ENCODE results near the gene CD300LD.
"Not testable (repeated sequence)": the region's sequence is repeated elsewhere in the genome, so short reads cannot be mapped to it uniquely, and the experiment has no call there.

The CD300LD gene

DNA sequence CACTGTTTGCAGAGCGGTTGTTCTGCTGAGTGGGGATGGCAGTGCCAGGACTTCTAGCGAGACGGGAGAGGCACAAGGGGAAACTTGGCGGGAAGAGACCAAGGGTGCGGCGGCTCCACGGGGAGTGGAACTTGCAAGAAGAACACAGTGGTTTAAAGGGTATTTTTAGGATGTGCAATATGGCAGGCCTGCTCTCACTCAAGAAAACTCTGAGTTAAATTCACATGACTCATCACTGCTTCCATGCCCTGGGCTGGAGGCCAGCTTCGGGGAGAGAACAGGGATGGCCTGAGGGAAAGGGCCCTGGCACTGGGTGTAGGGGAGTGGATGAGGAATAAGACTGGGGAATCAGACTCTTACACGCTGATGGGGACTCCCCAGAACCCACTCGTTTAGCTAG is 13.3 kb upstream of the CD300LD start:
- DNase-seq: no peak

DNA sequence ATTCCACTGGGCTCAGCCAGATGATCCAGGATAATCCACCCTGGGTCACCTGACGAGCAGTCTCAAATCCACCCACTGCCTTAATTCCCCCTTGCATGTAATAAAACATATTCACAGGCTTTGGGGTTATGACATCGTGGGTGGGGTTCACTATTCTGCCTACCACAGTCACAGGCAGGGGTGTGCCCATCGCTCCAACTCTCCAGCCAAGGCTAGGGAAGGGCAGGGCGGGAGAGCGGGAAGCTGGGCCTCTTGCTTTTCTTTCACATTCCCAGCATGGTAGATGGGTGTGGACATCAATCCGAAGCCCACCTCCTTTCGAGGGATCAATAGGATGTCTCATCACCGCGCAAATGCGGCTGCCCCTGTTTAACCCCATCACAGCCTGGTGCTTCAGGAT is 12.7 kb upstream of the CD300LD start:
- no peak for DNase-seq

DNA sequence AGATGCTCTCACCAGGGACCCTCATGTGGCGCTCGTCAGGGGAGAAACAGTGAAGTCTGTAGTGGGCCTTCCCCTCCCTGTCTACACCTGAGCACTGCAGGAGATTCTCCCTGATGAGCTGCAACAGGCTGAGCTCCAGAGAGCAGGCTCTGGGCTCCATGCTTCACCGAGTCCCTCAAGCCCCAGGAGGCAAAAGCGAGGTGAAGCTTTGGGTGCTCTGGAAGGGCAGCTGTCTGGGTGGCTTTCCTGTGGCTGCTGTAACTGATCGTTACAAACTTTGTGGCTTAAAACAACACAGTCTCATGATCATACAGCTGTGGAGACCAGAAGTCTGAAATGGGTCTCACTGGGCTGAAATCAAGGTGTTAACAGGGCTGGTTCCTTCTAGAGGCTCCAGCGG is 12.1 kb upstream of the CD300LD start:
- no peak for DNase-seq

DNA sequence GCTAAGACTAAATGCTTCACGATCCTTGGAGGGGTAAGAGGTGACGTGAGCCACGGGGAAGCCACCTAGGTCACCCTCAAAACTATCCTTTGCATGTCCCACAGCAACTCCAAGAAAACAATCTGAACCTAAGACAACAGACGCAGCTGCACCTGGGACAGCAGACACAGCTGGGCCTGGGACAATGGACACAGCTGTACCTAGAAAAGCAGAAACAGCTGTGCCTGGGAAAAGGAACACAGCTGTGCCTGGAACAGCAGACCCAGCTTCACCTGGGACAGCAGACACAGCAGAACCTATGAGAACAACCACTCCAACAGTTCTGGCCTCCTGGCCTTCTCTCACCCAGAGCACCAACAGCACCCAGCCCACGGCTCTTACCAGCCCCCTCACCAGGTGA is 11.7 kb upstream of the CD300LD start:
- no peak for DNase-seq

DNA sequence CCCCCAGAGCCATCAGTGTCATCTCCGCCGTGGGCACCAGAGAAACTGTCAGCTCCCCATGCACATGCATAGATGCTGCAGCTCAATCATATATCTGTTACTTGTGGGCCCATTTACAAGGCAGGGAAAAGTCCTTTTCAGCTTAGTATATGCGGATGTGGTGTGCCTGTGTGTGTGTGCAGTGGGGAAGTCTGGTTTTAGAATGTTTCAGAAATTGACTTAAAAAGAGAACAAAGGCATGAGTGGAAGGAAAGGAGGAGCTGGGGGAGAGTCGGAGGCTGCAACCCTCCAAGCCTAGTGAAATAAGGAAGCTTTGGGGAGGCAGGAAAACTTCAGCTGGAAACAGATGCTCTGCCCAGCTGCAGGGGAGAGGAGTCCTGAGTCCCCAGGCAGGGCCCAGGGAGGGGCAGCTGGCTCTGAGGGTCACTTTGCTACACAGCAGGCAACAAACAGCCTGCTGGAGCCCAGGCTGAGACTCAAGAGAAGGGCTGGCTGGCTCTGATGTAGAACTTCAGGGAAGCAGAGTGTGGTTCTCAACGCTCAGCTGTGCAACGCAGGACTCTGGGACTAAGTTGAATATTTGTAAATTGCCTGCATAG is 11.1 kb upstream of the CD300LD start:
- DNase-seq: no peak

DNA sequence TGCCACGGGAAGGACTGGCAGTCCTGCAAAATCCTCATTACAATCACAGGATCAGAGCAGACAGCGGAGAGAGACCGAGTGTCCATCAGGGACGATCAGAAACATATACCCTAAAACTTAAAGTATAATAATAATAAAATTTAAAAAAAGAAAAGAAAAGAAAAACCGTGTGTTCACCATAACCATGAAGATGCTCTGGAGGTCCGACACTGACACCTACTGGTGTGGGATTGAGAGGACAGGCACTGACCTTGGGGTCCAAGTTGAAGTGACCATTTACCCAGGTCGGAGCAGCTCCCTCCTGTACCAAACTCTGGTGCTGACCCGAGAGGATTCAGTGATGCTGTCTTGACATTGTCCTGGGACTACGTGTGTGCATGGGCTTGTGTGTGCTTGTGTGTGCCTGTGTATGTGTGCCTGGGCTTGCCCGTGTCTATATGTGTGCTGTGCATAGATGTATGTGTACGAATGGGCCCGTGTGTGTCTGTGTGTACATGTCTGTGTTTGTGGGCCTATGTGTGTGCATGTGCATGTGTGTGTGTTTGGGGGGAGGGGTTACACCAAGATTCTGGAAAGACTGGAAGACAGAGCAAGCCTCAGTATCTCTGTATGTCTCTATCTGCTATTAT is 10.0 kb upstream of the CD300LD start:
- peak in 1 of 2 donors; percentile 18 for DNase-seq

DNA sequence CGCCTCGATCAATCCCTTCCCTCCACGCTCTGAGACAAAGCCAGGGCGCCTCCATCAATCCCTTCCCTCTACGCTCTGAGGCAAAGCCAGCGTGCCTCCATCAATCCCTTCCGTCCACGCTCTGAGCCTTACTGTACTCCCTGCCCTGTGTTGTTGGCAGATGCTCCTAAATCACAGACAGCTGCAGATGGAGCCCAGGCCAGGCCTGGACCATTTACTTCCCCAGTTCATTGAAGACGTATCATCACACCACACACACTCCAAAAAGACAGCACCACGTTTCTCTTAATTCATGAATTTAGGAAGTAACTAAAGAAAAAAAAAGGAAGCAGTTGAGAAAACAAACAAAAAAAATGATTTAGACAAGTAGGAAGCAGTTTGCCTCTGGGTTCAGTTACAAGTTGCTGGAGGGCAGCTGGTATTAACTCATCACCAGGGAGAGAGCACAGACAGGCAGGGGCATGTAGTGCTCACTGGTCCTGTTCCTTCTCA is 7.4 kb upstream of the CD300LD start:
- DNase-seq: no peak

DNA sequence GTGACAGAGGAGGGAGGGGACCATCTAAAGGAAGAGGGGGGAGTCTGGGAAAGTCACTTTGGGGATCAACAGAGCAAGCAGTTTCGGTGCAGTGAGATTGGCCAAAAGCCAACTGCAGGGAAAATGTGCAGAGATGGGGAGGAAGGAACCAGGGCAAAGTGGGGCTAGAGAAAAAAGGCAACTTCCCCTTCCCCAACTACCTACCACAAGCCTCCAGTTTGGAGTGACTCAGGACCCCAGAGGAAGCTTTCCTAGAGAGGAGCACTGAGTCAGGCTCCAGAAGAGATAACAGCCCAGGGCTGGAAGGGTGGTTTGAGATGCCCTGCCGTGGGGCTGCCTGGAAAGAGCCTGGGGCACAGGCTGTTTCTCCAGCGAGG is 6.9 kb upstream of the CD300LD start:
- DNase-seq: no peak

DNA sequence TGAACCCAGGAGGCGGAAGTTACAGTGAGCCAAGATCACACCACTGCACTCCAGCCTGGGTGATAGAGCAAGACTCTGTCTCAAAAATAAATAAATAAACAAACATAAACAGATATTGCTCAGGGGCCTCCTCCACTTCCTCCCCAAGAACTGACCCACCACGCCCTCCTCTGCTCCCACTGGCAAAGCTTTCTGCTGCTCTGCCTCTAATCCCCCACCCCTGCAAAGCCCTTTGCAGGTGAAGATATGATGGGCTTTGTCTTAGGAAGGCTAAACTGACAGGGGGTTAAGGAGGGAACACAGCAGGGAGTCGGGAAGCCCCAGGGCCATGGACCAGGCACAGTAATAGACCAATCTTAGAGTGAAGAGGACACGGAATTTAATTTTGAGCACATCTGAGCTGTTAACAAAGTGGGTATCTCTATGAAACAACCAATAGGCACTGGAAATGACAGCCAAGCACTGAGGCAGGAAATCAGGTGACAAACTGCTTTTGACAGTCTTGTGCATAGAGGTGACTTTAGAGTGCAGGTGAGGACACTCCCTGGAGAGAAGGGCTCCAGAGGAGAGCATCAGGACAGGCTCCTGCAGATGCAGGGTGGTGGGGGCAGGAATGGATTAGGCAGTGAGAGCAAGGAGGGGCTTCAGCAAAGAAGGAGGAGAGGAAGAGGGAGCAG is 6.4 kb upstream of the CD300LD start:
- no peak for DNase-seq

DNA sequence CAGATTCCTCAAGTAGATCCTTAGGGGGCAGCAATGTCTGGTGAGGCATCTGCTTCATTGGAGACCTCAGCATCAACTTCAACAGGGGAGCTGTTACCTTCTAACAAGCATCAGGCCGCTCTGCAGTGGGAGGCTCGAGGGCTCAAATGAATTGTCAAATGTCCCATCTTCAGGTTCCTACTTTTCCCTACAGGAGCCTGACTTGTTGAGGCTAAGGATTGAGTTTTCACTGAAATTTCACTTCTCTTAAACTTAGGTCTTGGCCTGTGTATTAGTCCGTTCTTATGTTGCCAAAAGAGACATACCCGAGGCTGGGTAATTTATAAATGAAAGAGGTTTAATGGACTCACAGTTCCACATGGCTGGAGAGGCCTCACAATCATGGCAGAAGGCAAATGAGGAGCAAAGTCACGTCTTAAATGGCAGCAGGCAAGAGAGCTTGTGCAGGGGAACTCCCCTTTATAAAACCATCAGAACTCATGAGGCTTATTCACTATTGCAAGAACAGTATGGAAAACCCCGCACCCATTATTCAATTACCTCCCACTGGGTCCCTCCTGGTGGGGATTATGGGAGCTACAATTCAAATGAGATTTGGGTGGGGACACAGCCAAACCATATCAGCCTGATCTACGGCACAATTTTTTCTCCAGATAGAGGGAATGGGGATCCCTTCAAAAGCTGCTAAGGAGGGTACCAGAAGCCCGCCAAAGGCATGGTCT is 5.1 kb upstream of the CD300LD start:
- no peak for DNase-seq

DNA sequence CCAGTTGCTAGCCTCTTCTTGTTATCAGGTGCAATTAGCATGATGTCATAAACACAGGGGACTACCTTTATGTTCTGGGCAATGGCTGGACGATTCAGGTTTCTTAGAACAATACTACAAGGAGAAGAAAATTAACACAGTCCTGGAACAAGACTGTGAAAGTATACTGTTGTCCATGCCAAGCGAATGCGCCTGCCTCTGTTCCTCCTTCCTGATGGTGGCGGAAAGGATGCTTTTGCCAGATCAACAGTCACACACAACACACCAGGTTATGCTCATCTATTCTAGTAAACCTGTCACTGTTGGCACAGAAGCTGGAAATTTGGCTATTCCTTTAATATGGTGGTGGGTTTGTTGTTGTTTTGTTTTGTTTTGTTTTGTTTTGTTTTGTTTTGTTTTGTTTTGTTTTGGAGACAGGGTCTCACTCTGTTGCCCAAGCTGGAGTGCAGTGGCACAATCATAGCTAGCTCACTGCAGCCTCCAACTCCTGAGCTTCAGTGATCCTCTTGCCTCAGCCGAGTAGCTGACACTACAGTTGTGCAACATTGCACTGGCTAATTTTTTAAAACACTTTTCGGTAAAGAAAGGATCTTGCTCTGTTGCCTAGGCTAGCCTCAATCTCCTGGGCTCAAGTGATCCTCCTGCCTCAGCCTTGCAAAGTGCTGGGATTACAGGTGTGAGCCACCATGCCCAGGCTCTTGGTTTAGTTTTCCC is 3.1 kb upstream of the CD300LD start:
- DNase-seq: no peak

DNA sequence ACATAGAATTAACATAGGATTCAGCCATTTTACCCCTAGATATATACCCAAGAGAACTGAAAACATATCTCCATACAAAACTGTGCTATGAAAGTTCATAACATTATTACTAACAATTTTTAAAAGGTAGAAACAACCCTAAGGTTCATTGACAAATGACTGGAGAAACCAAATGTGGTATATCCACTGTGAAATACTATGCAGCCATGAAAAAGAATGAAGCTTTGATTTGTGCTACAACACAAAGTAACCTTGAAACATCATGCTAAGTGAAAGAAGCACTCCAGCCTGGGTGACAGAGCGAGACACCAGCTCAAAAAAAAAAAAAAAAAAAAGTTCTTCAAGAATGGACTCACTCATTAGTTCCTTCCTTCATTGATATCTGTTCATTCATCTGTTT is 580 bp downstream of the CD300LD start:
- DNase-seq: no peak

DNA sequence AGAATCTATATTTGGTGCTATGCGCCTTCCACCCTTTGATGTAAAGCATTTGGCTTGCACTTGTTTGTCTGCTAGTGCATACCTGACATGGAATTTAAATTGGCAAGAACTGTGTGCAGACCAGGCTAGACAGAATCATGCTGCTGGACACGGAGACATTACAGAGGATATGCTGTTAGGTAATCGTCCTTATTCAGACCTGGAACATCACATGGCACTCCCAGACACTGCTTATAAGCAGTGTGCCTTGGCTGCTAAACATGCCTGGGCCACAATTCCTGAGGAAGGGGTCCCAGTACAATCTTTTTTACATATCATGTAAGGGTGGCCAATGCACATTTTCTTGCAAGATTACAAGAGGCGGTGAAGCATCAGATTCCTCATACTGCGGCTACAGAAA is 6.4 kb downstream of the CD300LD start:
- DNase-seq: no peak

DNA sequence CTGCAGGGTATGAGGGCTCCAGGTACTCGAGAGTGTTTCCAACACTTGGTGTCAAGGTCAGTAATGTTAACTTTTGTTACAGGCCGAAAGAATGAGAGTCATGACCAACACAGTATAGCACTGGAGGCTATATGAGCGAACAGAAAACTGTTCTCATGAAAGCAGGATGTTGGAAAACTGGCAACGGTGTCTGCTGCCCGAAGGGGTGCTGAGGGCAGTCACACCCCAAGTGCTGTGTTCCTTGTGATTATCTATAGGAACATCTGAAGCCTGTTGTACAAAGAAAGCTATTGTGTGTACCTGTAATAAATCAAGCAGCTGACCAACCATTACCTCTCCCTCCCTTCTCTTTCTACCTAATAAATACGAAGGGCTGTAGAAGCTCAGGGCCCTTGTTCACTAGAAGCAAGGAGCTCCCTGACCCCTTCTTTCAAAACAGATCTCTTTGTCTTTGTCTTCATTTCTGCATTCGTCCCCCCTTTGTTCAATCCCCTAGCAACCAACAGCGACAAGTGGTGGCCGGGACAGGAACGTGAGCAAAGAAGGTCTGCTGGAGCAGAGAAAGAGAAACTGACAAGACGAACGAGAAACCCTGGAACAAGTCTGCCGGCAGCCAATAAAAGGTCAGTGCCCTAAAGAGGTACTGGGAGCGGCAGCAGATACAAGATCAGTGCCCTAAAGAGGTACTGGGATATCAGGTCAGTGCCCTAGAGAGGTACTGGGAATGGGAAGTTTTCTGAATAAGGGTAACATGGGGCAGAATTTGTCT is 7.6 kb downstream of the CD300LD start:
- DNase-seq: no peak

DNA sequence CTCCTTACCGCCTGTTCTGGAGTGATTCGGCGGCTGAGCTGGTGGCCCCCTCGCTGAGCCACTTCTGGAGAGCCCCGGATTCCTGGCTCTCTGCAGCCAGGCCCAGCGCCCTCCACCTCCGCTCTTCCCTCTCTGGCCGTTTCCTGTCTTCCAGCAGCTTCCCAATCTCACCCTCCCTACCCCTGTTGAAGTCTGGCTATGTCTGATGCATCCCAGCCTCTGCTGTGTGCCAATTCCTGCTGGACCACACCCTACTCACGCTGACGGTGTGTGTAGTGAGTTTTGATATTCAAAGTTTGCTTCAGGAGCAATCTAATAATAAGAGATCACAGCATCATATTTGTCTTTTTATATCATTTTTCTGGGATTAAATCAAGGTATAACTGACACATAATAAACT is 9.4 kb downstream of the CD300LD start:
- DNase-seq: no peak

DNA sequence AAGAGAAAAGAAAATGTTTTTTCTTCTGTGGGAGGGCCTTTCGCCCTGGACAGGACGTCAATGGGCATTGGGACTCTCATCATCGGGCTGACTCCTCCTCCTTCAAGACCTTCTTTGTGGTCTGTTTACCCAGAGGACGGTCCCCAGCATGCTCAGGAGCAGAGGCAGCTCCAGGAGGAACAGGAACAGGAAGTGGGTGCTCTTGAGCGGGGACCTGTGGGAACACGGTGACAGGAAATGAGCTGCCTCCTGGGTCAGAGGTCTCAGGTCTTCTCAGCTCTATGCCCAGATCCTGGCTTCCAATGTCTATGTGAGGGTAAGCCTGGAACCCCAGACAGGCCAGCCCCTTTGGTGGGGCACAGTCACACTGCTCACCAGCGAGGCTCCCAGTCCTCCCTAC is 12.2 kb downstream of the CD300LD start:
- no peak for DNase-seq

DNA sequence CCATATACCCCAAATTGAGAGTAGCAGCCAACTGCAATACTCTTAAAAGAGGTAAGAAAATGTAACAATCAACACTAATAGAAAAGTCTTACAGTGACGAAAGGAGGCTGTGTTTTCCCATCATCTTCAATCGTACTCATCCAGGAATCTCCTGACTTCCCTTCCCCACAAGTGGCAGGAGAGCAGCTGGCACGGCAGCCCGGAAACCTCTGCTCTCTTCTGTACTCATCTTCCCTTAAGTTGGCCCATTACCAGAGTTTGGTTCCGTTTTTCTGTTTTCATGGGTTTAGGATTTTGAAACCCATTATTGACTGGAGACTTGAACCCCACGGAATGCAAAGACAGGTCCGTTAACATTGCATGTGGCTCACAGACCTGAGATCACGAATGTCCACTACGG is 13.1 kb downstream of the CD300LD start:
- DNase-seq: no peak

DNA sequence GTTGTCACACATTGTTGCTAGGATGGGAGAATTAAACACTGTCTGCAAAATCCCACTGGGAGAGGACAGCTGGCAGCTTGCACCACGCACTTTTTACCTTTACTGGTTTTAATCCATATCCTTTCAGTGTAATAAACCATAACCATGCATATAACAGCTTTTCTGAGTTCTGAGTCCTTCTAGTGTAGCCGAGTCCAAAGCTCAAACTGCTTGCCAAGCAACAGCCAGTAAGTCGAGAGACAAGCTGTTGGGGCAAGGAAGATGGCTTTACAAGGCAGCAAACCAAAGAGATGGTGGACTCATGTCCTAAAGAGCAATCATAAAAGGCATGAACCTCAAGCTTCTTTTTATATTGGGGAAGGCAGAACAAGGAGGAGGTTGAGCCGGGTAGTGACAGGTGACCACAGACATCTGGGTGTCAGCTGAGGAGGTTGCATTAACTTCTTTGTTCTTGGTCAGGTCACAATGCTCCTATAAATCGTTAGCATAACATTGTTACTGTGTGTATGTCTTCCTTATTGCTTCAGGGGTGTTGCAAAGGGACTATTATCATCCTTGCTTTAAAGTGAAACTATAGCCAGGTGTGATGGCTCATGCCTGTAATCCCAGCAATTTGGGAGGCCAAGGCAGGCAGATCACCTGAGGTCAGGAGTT is 17.5 kb downstream of the CD300LD start:
- no peak for DNase-seq

DNA sequence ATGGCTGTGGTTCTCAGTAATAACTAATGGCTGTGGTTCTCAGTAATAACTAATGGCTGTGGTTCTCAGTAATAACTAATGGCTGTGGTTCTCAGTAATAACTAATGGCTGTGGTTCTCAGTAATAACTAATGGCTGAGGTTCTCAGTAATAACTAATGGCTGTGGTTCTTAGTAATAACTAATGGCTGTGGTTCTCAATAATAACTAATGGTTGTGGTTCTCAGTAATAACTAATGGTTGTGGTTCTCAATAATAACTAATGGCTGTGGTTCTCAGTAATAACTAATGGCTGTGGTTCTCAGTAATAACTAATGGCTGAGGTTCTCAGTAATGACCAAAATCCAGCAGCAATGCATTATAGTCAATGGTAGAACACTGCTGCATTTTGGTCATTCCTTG is 18.4 kb downstream of the CD300LD start:
- not testable (repeated sequence) for DNase-seq

DNA sequence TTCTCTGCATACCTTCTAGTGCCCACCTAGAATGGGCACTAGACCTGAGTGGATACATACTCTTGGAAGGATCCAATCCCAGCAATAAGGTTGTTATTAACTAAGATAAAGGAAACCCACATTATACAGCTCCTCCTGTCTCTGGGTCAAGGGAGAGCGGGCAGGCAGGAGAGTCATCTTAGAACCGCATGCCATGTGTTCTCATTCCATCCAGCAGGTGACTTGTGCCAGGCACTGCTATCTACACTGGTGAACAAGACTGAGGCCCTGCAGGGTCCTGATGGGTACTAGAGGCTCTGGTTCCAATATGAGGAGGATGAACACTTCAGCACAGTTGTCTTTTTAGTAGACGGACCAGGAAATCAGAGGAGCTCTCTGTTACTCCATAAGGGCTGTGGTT is 18.9 kb downstream of the CD300LD start:
- no peak for DNase-seq

DNA sequence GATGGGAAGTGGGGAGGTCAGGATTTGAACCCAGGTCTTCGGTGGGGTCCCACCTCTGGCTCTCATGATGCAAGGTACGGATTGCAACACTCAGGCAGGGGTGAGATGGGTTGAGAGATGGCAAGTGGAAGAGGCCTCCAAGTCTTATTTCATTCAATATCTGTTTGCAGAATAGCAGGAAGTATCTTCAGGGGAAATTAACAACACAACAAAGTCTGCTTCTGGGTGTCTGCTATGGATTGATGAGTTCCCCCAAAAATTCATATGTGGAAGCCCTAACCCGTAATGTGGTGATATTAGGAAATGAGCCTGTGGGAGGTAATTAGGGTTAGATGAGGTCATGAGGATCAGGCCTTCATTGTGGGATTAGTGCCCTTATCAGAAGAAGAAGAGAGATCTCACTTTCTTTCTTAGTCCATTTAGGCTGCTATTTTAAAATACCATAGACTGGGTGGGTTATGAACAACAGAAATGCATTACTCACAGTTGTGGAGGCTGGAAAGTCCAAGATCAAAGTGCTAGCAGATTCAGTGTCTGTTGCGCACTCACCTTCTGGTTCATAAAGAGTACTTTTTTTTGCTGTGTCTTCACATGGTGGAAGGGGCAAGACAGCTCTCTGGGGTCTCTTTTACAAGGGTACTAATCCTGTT is 20.3 kb downstream of the CD300LD start:
- DNase-seq: no peak
